SKM-1 treated with dmso at 0.1 percent for 144 hours (cell line): ENCODE results near the gene PON3.

Experiments used
- DNase-seq: peaks from one replicate; lab custom pipeline; 2025; ENCODE audit not compliant: unreplicated experiment; lab: John Stamatoyannopoulos, UW

The PON3 gene

GRCh38 chr7:95342642-95343307, 53.4 kb downstream of the PON3 start:
- no peak for DNase-seq

GRCh38 chr7:95342029-95342428, 54.1 kb downstream of the PON3 start:
- DNase-seq, result no peak

GRCh38 chr7:95340491-95340890, 55.7 kb downstream of the PON3 start:
- DNase-seq, result no peak

GRCh38 chr7:95338832-95339231, 57.3 kb downstream of the PON3 start:
- no peak for DNase-seq

- DNase-seq, result no peak
Measured at GRCh38 chr7:95335093-95335492, 61.1 kb downstream of the PON3 start.

GRCh38 chr7:95334447-95334846, 61.7 kb downstream of the PON3 start:
- no peak for DNase-seq

GRCh38 chr7:95330961-95331337, 65.2 kb downstream of the PON3 start:
- no peak for DNase-seq

GRCh38 chr7:95330204-95330960, 65.8 kb downstream of the PON3 start:
- no peak for DNase-seq

- DNase-seq, result no peak
Measured at GRCh38 chr7:95327356-95327755, 68.8 kb downstream of the PON3 start.

GRCh38 chr7:95324431-95324830, 71.7 kb downstream of the PON3 start, which contains the start of gene PON1:
TSS of gene PON1 (minus strand) at chr7:95324532. CDS start at chr7:95324475, 57 bp downstream.
- DNase-seq, result no peak

- no peak for DNase-seq
Measured at GRCh38 chr7:95323410-95324129, 72.6 kb downstream of the PON3 start.

GRCh38 chr7:95322854-95323253, 73.3 kb downstream of the PON3 start:
- DNase-seq, result no peak

GRCh38 chr7:95322396-95322795, 73.8 kb downstream of the PON3 start:
- no peak for DNase-seq

- DNase-seq, result no peak
Measured at GRCh38 chr7:95321720-95322119, 74.5 kb downstream of the PON3 start.

GRCh38 chr7:95320651-95321050, 75.5 kb downstream of the PON3 start:
- DNase-seq, result no peak

- no peak for DNase-seq
Measured at GRCh38 chr7:95319570-95319969, 76.6 kb downstream of the PON3 start.

- DNase-seq, result no peak
Measured at GRCh38 chr7:95318501-95319100, 77.6 kb downstream of the PON3 start.

- no peak for DNase-seq
Measured at GRCh38 chr7:95317966-95318365, 78.2 kb downstream of the PON3 start.

- DNase-seq, result no peak
Measured at GRCh38 chr7:95317546-95317945, 78.6 kb downstream of the PON3 start.

GRCh38 chr7:95316588-95316987, 79.6 kb downstream of the PON3 start:
- no peak for DNase-seq

GRCh38 chr7:95312561-95312960, 83.6 kb downstream of the PON3 start:
- no peak for DNase-seq

GRCh38 chr7:95311389-95311788, 84.8 kb downstream of the PON3 start:
- no peak for DNase-seq
